K562 (cell line): ENCODE results near the gene ZNF467. TPM values are rescaled to one million over a fixed set of nuclear protein-coding genes. Genes with fewer than 3 reads are reported as not detected.
A peak's percentile ranks its signal among the peaks of the same experiment; 100 is the strongest.

Experiments used
- BRF1 ChIP-seq: IDR thresholded peaks from 3 replicates; pipeline ENCODE4 v1.6.1; 2011; ENCODE audit warnings: borderline replicate concordance, mild to moderate bottlenecking; ENCODE audit not compliant: insufficient read length; ENCODE audit errors: extremely low read depth
- CBFA2T2 ChIP-seq: fragments of 450-650 bp; conservative IDR thresholded peaks from 2 replicates; pipeline ENCODE4 v1.6.1; 2017; ENCODE audit warnings: mild to moderate bottlenecking
- DIDO1 ChIP-seq: fragments of 450-650 bp; IDR thresholded peaks from 2 replicates; pipeline ENCODE4 v1.6.1; 2016; ENCODE audit warnings: low read depth, missing biosample characterization, missing genetic modification characterization
- HDAC1 ChIP-seq, 2 experiments: fragments of 450-650 bp; IDR thresholded peaks; 2 replicates each; pipeline ENCODE4 v1.6.1; 2016 to 2017; ENCODE audit warnings: inconsistent platforms in 1 of 2, mild to moderate bottlenecking in 1 of 2, moderate library complexity in 1 of 2
- KLF16 ChIP-seq: IDR thresholded peaks from 2 replicates; pipeline ENCODE4 v1.6.1; 2016; ENCODE audit warnings: antibody characterized with exemption
- PHTF2 ChIP-seq: fragments of 250-450 bp; sonication (Bioruptor Pico); IDR thresholded peaks from 2 replicates; pipeline ENCODE4 v1.5.0; 2021; ENCODE audit warnings: mild to moderate bottlenecking
- PRDM10 ChIP-seq: fragments of 450-650 bp; IDR thresholded peaks from 2 replicates; pipeline ENCODE4 v1.6.1; 2018; ENCODE audit not compliant: partially characterized antibody
- RAD21 ChIP-seq, 2 experiments: fragments of 250-450 bp in 1 of 2; fragments of 450-650 bp in 1 of 2; sonication (Bioruptor Pico) in 1 of 2; formaldehyde crosslinking in 1 of 2; IDR thresholded peaks in 1 of 2; conservative IDR thresholded peaks in 1 of 2; 2 replicates each; pipeline versions ENCODE4 v1.4.0 to v1.8.0; 2020 to 2022; ENCODE audit warnings: mild to moderate bottlenecking in 2 of 2, moderate library complexity in 1 of 2
- RBFOX2 ChIP-seq: fragments of 200-400 bp; formaldehyde crosslinking; IDR thresholded peaks from 2 replicates; pipeline ENCODE4 v1.6.1; 2017; ENCODE audit warnings: low read depth, mild to moderate bottlenecking, low read length, moderate library complexity
- RCOR1 ChIP-seq, 2 experiments: IDR thresholded peaks; 2 replicates each; pipeline ENCODE4 v1.6.1; 2012; ENCODE audit warnings: low read depth in 2 of 2, low read length in 2 of 2, borderline replicate concordance in 1 of 2, improper control_type of control experiment in 1 of 2
- SMARCA4 ChIP-seq: fragments of 450-650 bp; IDR thresholded peaks from 2 replicates; pipeline ENCODE4 v1.6.1; 2016
- TEAD1 ChIP-seq, 2 experiments: fragments of 450-650 bp in 1 of 2; sonication (generic) in 1 of 2; formaldehyde crosslinking; IDR thresholded peaks; 2 replicates each; pipeline versions ENCODE4 v1.4.0 to v1.8.0; 2020 to 2022; ENCODE audit warnings: mild to moderate bottlenecking in 2 of 2, missing genetic modification reagents in 1 of 2
- TEAD4 ChIP-seq, 2 experiments: sonication (generic) in 1 of 2; formaldehyde crosslinking in 1 of 2; IDR thresholded peaks; 2 replicates each; pipeline versions ENCODE4 v1.6.1 to v1.8.0; 2012 to 2022; ENCODE audit warnings: borderline replicate concordance in 1 of 2, inconsistent platforms in 1 of 2, low read length in 1 of 2, mild to moderate bottlenecking in 1 of 2, missing genetic modification reagents in 1 of 2
- WHSC1 ChIP-seq: IDR thresholded peaks from one replicate; pipeline ENCODE4 v1.6.1; 2012; ENCODE audit warnings: low read length, control low read depth, inconsistent platforms
- ZNF740 ChIP-seq, 3 experiments: fragments of 200-800 bp in 1 of 3; sonication (Bioruptor generic) in 1 of 3; sonication (generic) in 1 of 3; formaldehyde crosslinking in 1 of 3; IDR thresholded peaks; 2 replicates each; pipeline versions ENCODE4 v1.6.1 to v1.8.0; 2016 to 2022; ENCODE audit warnings: mild to moderate bottlenecking in 2 of 3, missing compliant biosample characterization in 2 of 3, missing genetic modification characterization in 2 of 3, missing genetic modification reagents in 1 of 3
- polyA plus RNA-seq, 8 experiments: library from polyadenylated mRNA; depleted of rRNA in 4 of 8; stranded (reverse) in 5 of 8; unstranded in 3 of 8; fragments of >200 nt; fragmentation: Nextera tagmentation in 2 of 8; fragmentation: Illumina TruSeq in 1 of 8; extraction: Ambion mirVana in 2 of 8; extraction: Trizol in 1 of 8; gene quantifications; 2 replicates each; pipeline versions ENCODE4 v1.2.1 to v1.2.3, GENCODE V29; 2011 to 2014; ENCODE audit warnings: inconsistent platforms in 1 of 8, missing spikeins in 1 of 8
- total RNA-seq, 7 experiments: library from RNA; depleted of rRNA in 6 of 7; stranded (reverse); fragments of >200 nt in 6 of 7; fragmentation: Illumina TruSeq in 2 of 7; extraction: Trizol in 2 of 7; gene quantifications; 2 replicates each; pipeline versions ENCODE4 v1.2.1 to v1.2.3, GENCODE V29; 2011 to 2021; ENCODE audit warnings: low replicate concordance in 1 of 7

The ZNF467 gene
- total and polyA plus RNA-seq, 9 of the 15 experiments (the other 6 are each of a cell fraction or from before 2014, with no cell fraction given): 0.32 to 14.2 (median 1.7) TPM

GRCh38 chr7:149719912-149720335 is 53.5 kb downstream of the ZNF467 start (continued):
- TF ChIP-seq TEAD4 (IDR thresholded peaks at IDR 0.05; ENCODE audit: low read length) (peak; percentile 61; the same call in 1 of the 2 replicates), TEAD4 (CRISPR knock-in tag; IDR thresholded peaks at IDR 0.05; ENCODE audit: borderline replicate concordance) (no peak), PHTF2 (CRISPR knock-in tag) (no peak), KLF16 (peak; percentile 49; the same call in 1 of the 2 replicates), PRDM10 (peak; percentile 90), SMARCA4 (peak; percentile 46; the same call in 1 of the 2 replicates), RAD21 (CRISPR knock-in tag; conservative IDR thresholded peaks at IDR 0.05 in 1 of 2, IDR thresholded peaks at IDR 0.05 in 1 of 2) (0 out of 4 replicates have a peak, but pooled peaks of 1 of the 2 experiments have one; percentile 4), RCOR1 (IDR thresholded peaks at IDR 0.05; ENCODE audit: borderline replicate concordance in 1 of 2, low read depth in 2 of 2, low read length in 2 of 2) (peak in 1 of 2 experiments; percentile 76; a peak in 2 of 4 replicates), DIDO1 (tag) (no peak), RBFOX2 (peak; percentile 42), CBFA2T2 (peak; percentile 70), WHSC1 (no peak), ZNF740 (CRISPR knock-in tag; IDR thresholded peaks at IDR 0.05) (peak; percentile 68; the same call in 1 of the 2 replicates), ZNF740 (tag; IDR thresholded peaks at IDR 0.05) (no peak), BRF1 (no peak), HDAC1 (IDR thresholded peaks at IDR 0.05) (peak in 1 of 2 experiments; percentile 56; a peak in 1 of 4 replicates), TEAD1 (CRISPR knock-in tag; IDR thresholded peaks at IDR 0.05) (peak in 1 of 2 experiments; percentile 1; a peak in 1 of 4 replicates)
